ENCODE data around the gene GPX4. TPM values are rescaled to one million over a fixed set of nuclear protein-coding genes. Genes with fewer than 3 reads are reported as not detected.

The GPX4 gene
- total RNA-seq, 2 experiments from 2014 or later, result 148 to 203 TPM

DNA sequence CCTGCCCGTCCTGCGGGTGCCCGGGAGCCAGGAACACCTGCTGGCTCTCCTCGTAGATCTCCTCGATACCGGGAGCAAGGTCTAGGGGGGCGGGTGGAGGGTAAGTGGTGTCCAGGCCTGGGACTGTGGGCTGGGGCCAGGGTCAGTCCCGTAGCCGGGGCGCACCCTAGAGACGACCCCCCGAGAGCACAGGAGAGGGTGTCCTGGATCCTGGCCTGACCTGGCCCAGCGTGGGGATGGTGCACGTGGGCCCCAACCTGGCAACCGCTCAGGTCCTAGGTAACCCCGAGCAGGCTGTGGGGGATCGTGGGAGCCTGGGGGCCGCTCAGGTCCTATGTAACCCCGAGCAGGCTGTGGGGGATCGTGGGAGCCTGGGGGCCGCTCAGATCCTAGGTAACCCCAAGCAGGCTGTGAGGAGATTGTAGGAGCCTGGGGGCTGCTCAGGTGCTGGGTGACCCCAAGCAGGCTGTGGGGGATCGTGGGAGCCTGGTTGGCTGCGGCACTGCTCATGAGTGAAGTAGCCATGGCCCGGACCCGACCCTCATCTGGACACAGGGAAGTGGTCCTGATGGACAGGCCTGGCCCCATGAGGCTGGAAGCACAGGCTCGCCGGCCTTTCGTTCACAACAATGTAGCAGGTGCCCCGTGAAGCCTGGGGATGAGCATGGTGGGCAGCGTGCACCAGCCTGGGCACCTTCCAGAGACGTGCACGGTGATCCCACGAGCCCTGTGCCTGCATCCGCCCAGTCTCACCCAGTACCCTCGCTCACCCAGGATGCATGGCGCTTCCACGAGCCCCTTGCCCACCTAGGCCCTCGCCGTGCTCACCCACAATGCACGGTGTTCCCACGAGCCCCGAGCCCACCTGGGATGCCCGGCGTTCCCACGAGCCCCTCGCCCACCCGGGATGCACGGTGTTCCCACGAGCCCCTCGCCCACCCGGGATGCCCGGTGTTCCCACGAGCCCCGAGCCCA is 6.2 kb downstream of the GPX4 start:
- Histone ChIP-seq H4K20me1 (ENCODE audit: insufficient read depth, low read length) (peaks cover 6% of the 10 kb centered on the region; the same call in 1 of the 2 replicates), H3K4me1 (ENCODE audit: insufficient read depth, low read length, poor library complexity, severe bottlenecking) (peaks cover 21% of the 10 kb centered on the region), H3K27ac (ENCODE audit: low read depth, low read length, poor library complexity, severe bottlenecking) (no peak overlapping the region), H3K79me2 (ENCODE audit: insufficient read depth, low read depth, low read length) (no peaks in the 10 kb centered on the region), H3K9me2 (ENCODE audit: insufficient read depth, low read length) (no peaks in the 10 kb centered on the region), H3K36me3 (ENCODE audit: insufficient read depth, low read length) (peaks cover 39% of the 10 kb centered on the region), H3K4me2 (ENCODE audit: low read length) (no peak overlapping the region), H3K4me3 (ENCODE audit: low read depth, low read length, poor library complexity, severe bottlenecking) (no peak overlapping the region), H2AFZ (ENCODE audit: low read length) (no peak overlapping the region), H3K9me3 (ENCODE audit: low read length) (no peaks in the 10 kb centered on the region)
- no TSS peak for BruUV-seq (replicated peaks)
- TF ChIP-seq EZH2phosphoT487 (IDR thresholded peaks at IDR 0.05; ENCODE audit: borderline replicate concordance, low read depth, low read length), result no peak
- TF ChIP-seq, protein P1, sequence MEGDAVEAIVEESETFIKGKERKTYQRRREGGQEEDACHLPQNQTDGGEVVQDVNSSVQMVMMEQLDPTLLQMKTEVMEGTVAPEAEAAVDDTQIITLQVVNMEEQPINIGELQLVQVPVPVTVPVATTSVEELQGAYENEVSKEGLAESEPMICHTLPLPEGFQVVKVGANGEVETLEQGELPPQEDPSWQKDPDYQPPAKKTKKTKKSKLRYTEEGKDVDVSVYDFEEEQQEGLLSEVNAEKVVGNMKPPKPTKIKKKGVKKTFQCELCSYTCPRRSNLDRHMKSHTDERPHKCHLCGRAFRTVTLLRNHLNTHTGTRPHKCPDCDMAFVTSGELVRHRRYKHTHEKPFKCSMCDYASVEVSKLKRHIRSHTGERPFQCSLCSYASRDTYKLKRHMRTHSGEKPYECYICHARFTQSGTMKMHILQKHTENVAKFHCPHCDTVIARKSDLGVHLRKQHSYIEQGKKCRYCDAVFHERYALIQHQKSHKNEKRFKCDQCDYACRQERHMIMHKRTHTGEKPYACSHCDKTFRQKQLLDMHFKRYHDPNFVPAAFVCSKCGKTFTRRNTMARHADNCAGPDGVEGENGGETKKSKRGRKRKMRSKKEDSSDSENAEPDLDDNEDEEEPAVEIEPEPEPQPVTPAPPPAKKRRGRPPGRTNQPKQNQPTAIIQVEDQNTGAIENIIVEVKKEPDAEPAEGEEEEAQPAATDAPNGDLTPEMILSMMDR (conservative IDR thresholded peaks at IDR 0.05; ENCODE audit: low read length), result no peak
- no peak for DNase-seq (ENCODE audit: low spot score)
- POLR2A ChIA-PET, result no interaction called here
- CTCF ChIA-PET (ENCODE audit: unreplicated experiment), result no interaction called here
- intact Hi-C loops (cut with micrococcal nuclease; ENCODE audit: unreplicated experiment), result loop anchor here (5.0 kb wide), 1 partner anchor 82 kb away; no protein-coding TSS in a partner anchor

DNA sequence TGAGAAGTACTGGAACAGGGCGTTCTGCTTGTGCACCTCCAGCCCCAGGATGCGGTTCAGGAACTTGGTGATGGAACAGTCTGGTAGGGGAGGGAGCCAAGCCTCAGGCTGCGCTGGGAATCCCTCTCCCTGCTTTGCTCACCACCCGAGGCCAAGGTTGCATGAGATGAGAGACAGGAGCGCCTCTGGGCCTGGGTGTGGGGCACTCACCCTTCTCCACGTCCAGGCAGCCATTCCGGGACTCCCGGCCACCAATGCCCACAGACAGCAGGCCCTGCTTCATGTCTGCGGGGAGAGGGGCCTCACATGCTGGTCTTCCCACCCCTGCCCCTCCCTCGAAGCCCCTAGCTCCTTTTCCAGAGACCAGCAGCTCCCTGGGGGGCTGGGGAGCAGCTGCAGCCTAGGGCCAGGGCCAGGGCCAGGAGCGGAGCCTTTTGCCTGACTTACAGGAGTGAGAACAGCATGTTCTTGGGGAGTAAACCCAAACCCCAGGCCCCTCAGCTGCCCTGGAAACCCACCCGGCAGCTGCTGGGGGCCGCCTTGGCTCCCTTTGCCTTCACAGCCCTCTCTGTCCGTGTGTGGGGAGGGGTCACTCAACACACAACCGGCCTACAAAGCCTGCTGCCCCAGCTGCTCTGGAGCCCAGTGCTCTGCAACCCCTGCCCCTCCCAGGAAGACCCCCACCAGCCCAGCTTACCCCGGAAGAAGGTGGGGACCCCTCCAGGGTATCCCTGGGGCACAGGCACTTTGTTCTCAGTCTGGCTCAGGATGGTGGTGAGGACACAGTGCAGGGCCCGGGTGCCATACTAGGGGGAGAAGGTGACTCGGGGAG is 7.2 kb downstream of the GPX4 start:
- H4K20me1 ChIP-seq (ENCODE audit: insufficient read depth, low read length), result 0 out of 2 replicates have a peak, but pooled peaks cover 3% of the 10 kb centered on the region
- no peak overlapping the region for H2AFZ ChIP-seq (ENCODE audit: low read length)
- no peaks in the 10 kb centered on the region for H3K9me3 ChIP-seq (ENCODE audit: low read length)
- ChIA-PET POLR2A (no interaction called here), CTCF (ENCODE audit: unreplicated experiment) (no interaction called here)
- intact Hi-C loops (cut with micrococcal nuclease; ENCODE audit: unreplicated experiment), result loop anchor here (5.0 kb wide), 1 partner anchor 81 kb away; no protein-coding TSS in a partner anchor
- BruUV-seq (replicated peaks), result no TSS peak
- TF ChIP-seq, protein P1 (conservative IDR thresholded peaks at IDR 0.05; ENCODE audit: low read length), result no peak
- no peak for TF ChIP-seq EZH2phosphoT487 (IDR thresholded peaks at IDR 0.05; ENCODE audit: borderline replicate concordance, low read depth, low read length)
- no peak overlapping the region for H3K4me3 ChIP-seq (ENCODE audit: low read depth, low read length, poor library complexity, severe bottlenecking)
- DNase-seq (ENCODE audit: low spot score), result no peak
- H3K4me1 ChIP-seq (ENCODE audit: insufficient read depth, low read length, poor library complexity, severe bottlenecking), result peaks cover 18% of the 10 kb centered on the region
- no peaks in the 10 kb centered on the region for H3K79me2 ChIP-seq (ENCODE audit: insufficient read depth, low read depth, low read length)
- H3K9me2 ChIP-seq (ENCODE audit: insufficient read depth, low read length), result no peaks in the 10 kb centered on the region
- peaks cover 36% of the 10 kb centered on the region for H3K36me3 ChIP-seq (ENCODE audit: insufficient read depth, low read length)
- H3K4me2 ChIP-seq (ENCODE audit: low read length), result no peak overlapping the region
- no peak overlapping the region for H3K27ac ChIP-seq (ENCODE audit: low read depth, low read length, poor library complexity, severe bottlenecking)

All from OCI-LY7 (cell line).